Neural progenitor cell (in vitro differentiated cells): Measurements from ENCODE around the gene VWC2L.

Experiments
- CTCF ChIP-seq: fragments of 200-600 bp; sonication (generic); IDR thresholded peaks from 2 replicates; pipeline ENCODE4 v1.5.1; 2017; ENCODE audit warnings: antibody characterized with exemption, mild to moderate bottlenecking
- EZH2 ChIP-seq: fragments of 200-600 bp; sonication (generic); IDR thresholded peaks from 2 replicates; pipeline ENCODE4 v1.6.1; 2017; ENCODE audit warnings: antibody characterized with exemption, mild to moderate bottlenecking, moderate library complexity
- EZH2phosphoT487 ChIP-seq: fragments of 200-600 bp; sonication (generic); IDR thresholded peaks from 2 replicates; pipeline ENCODE4 v1.6.1; 2017; ENCODE audit warnings: antibody characterized with exemption

GRCh38 chr2:214529514-214529913, 118.7 kb downstream of the VWC2L start:
- TF ChIP-seq EZH2 (no peak), CTCF (no peak), EZH2phosphoT487 (no peak)
